Measurements from ENCODE around the gene IL3. TPM values are rescaled to one million over a fixed set of nuclear protein-coding genes. Genes with fewer than 3 reads are reported as not detected.

The IL3 gene
- not detected for total RNA-seq

GRCh38 chr5:132060501-132061161, at the start of gene IL3:
Gene IL3 (plus strand): TSS chr5:132060655. CDS start chr5:132060707, 52 bp downstream.
- Histone ChIP-seq H3K4me1 (ENCODE audit: insufficient read depth, low read length) (peaks cover 16% of the 10 kb centered on the region), H3K9me3 (ENCODE audit: low read depth, low read length) (no peaks in the 10 kb centered on the region), H3K27me3 (ENCODE audit: insufficient read depth, low read length) (no peaks in the 10 kb centered on the region), H3K4me3 (ENCODE audit: low read length) (no peak within 1 kb of the TSS)

GRCh38 chr5:132010989-132011621, 49.4 kb upstream of the IL3 start:
- peaks cover 7% of the 10 kb centered on the region for H3K4me1 ChIP-seq (ENCODE audit: insufficient read depth, low read length)
- peak overlapping the region; percentile 30 for H3K4me3 ChIP-seq (ENCODE audit: low read length)
- peaks cover 48% of the 10 kb centered on the region for H3K27me3 ChIP-seq (ENCODE audit: insufficient read depth, low read length)
- H3K9me3 ChIP-seq (ENCODE audit: low read depth, low read length): no peaks in the 10 kb centered on the region

GRCh38 chr5:132011622-132012343, 48.7 kb upstream of the IL3 start, which contains the start of gene ACSL6:
Gene ACSL6 (minus strand): TSS chr5:132011658. CDS start chr5:132011553, 105 bp downstream.
- Histone ChIP-seq H3K27me3 (ENCODE audit: insufficient read depth, low read length) (peaks cover 48% of the 10 kb centered on the region), H3K9me3 (ENCODE audit: low read depth, low read length) (no peaks in the 10 kb centered on the region), H3K4me1 (ENCODE audit: insufficient read depth, low read length) (peaks cover 7% of the 10 kb centered on the region), H3K4me3 (ENCODE audit: low read length) (peak within 1 kb of the TSS; percentile 30)

- H3K27me3 ChIP-seq (ENCODE audit: insufficient read depth, low read length): peaks cover 48% of the 10 kb centered on the region
- H3K9me3 ChIP-seq (ENCODE audit: low read depth, low read length): no peaks in the 10 kb centered on the region
- no peak overlapping the region for H3K4me3 ChIP-seq (ENCODE audit: low read length)
- peaks cover 7% of the 10 kb centered on the region for H3K4me1 ChIP-seq (ENCODE audit: insufficient read depth, low read length)
These were observed 48.0 kb upstream of the IL3 start for GRCh38 chr5:132012371-132013005.

- Histone ChIP-seq H3K9me3 (ENCODE audit: low read depth, low read length) (no peaks in the 10 kb centered on the region), H3K4me3 (ENCODE audit: low read length) (no peak overlapping the region), H3K27me3 (ENCODE audit: insufficient read depth, low read length) (peaks cover 48% of the 10 kb centered on the region), H3K4me1 (ENCODE audit: insufficient read depth, low read length) (peaks cover 10% of the 10 kb centered on the region)
These were observed 47.3 kb upstream of the IL3 start for GRCh38 chr5:132013006-132013689.

GRCh38 chr5:132013711-132014110, 46.7 kb upstream of the IL3 start:
- Histone ChIP-seq H3K4me1 (ENCODE audit: insufficient read depth, low read length) (peaks cover 10% of the 10 kb centered on the region), H3K27me3 (ENCODE audit: insufficient read depth, low read length) (peaks cover 48% of the 10 kb centered on the region), H3K4me3 (ENCODE audit: low read length) (no peak overlapping the region), H3K9me3 (ENCODE audit: low read depth, low read length) (no peaks in the 10 kb centered on the region)

GRCh38 chr5:132016721-132017250, 43.7 kb upstream of the IL3 start:
- Histone ChIP-seq H3K9me3 (ENCODE audit: low read depth, low read length) (no peaks in the 10 kb centered on the region), H3K4me3 (ENCODE audit: low read length) (no peak overlapping the region), H3K27me3 (ENCODE audit: insufficient read depth, low read length) (peaks cover 21% of the 10 kb centered on the region), H3K4me1 (ENCODE audit: insufficient read depth, low read length) (peaks cover 24% of the 10 kb centered on the region)

GRCh38 chr5:132017316-132017715, 43.1 kb upstream of the IL3 start:
- Histone ChIP-seq H3K9me3 (ENCODE audit: low read depth, low read length) (no peaks in the 10 kb centered on the region), H3K27me3 (ENCODE audit: insufficient read depth, low read length) (peaks cover 16% of the 10 kb centered on the region), H3K4me3 (ENCODE audit: low read length) (no peak overlapping the region), H3K4me1 (ENCODE audit: insufficient read depth, low read length) (peaks cover 24% of the 10 kb centered on the region)

- peaks cover 9% of the 10 kb centered on the region for H3K27me3 ChIP-seq (ENCODE audit: insufficient read depth, low read length)
- peaks cover 24% of the 10 kb centered on the region for H3K4me1 ChIP-seq (ENCODE audit: insufficient read depth, low read length)
- H3K9me3 ChIP-seq (ENCODE audit: low read depth, low read length): no peaks in the 10 kb centered on the region
- H3K4me3 ChIP-seq (ENCODE audit: low read length): no peak overlapping the region
These were observed 42.5 kb upstream of the IL3 start for GRCh38 chr5:132017738-132018625.

- peaks cover 5% of the 10 kb centered on the region for H3K27me3 ChIP-seq (ENCODE audit: insufficient read depth, low read length)
- peaks cover 24% of the 10 kb centered on the region for H3K4me1 ChIP-seq (ENCODE audit: insufficient read depth, low read length)
- H3K4me3 ChIP-seq (ENCODE audit: low read length): no peak overlapping the region
- H3K9me3 ChIP-seq (ENCODE audit: low read depth, low read length): no peaks in the 10 kb centered on the region
These were observed 41.1 kb upstream of the IL3 start for GRCh38 chr5:132019337-132019736.

- H3K27me3 ChIP-seq (ENCODE audit: insufficient read depth, low read length): no peaks in the 10 kb centered on the region
- H3K4me3 ChIP-seq (ENCODE audit: low read length): no peak overlapping the region
- H3K4me1 ChIP-seq (ENCODE audit: insufficient read depth, low read length): peaks cover 24% of the 10 kb centered on the region
- H3K9me3 ChIP-seq (ENCODE audit: low read depth, low read length): no peaks in the 10 kb centered on the region
These were observed 40.4 kb upstream of the IL3 start for GRCh38 chr5:132019857-132020555.

- no peaks in the 10 kb centered on the region for H3K9me3 ChIP-seq (ENCODE audit: low read depth, low read length)
- peaks cover 24% of the 10 kb centered on the region for H3K4me1 ChIP-seq (ENCODE audit: insufficient read depth, low read length)
- H3K27me3 ChIP-seq (ENCODE audit: insufficient read depth, low read length): no peaks in the 10 kb centered on the region
- H3K4me3 ChIP-seq (ENCODE audit: low read length): no peak overlapping the region
These were observed 39.7 kb upstream of the IL3 start for GRCh38 chr5:132020568-132021339.

All from mononuclear cell (primary cell).